GM23338 (cell line): ENCODE data around the gene OR4K2. TPM values are rescaled to one million over a fixed set of nuclear protein-coding genes. Genes with fewer than 3 reads are reported as not detected.

Experiments used
- ATAC-seq: fragments of 200-7000 bp; cut with Tn5 transposase; 3 replicates; pipeline ENCODE4 v1.9.1; 2020
- DNase-seq: peaks from one replicate; pipeline ENCODE4 v3.0.0-alpha.2; 2015; ENCODE audit warnings: low spot score
- H2AFZ ChIP-seq: fragments of 200-600 bp; sonication (generic); 2 replicates; pipeline ENCODE4 v1.8.0; 2016; ENCODE audit warnings: antibody characterized with exemption, mild to moderate bottlenecking, moderate library complexity
- H3F3A ChIP-seq: fragments of 200-600 bp; sonication (generic); replicated peaks from 2 replicates; pipeline ENCODE4 v1.8.0; 2017; ENCODE audit warnings: antibody characterized with exemption, mixed run types, low read depth
- H3K27ac ChIP-seq: fragments of 200-600 bp; sonication (generic); 2 replicates; pipeline ENCODE4 v1.6.1; 2016; ENCODE audit warnings: low read depth
- H3K27me3 ChIP-seq: fragments of 200-600 bp; sonication (generic); 2 replicates; pipeline ENCODE4 v1.8.0; 2016; ENCODE audit warnings: mild to moderate bottlenecking, mixed run types, moderate library complexity; ENCODE audit not compliant: insufficient read depth
- H3K36me3 ChIP-seq: fragments of 200-600 bp; sonication (generic); 2 replicates; pipeline ENCODE4 v1.8.0; 2016; ENCODE audit warnings: mild to moderate bottlenecking; ENCODE audit not compliant: insufficient read depth
- H3K4me1 ChIP-seq: fragments of 200-600 bp; sonication (generic); 2 replicates; pipeline ENCODE4 v1.8.0; 2016; ENCODE audit warnings: mild to moderate bottlenecking, moderate library complexity; ENCODE audit not compliant: insufficient read depth
- H3K4me2 ChIP-seq: fragments of 200-600 bp; sonication (generic); 2 replicates; pipeline ENCODE4 v1.7.1; 2017; ENCODE audit warnings: mixed run types
- H3K4me3 ChIP-seq: fragments of 200-600 bp; sonication (generic); 2 replicates; pipeline ENCODE4 v1.6.1; 2016; ENCODE audit warnings: mixed run types
- H3K79me2 ChIP-seq: fragments of 200-600 bp; sonication (generic); replicated peaks from 2 replicates; pipeline ENCODE4 v1.8.0; 2017; ENCODE audit warnings: mild to moderate bottlenecking; ENCODE audit not compliant: insufficient read depth
- H3K9me2 ChIP-seq: fragments of 200-600 bp; sonication (generic); 2 replicates; pipeline ENCODE4 v1.8.0; 2017; ENCODE audit not compliant: insufficient read depth
- H4K20me1 ChIP-seq: fragments of 200-600 bp; sonication (generic); replicated peaks from 2 replicates; pipeline ENCODE4 v1.8.0; 2017; ENCODE audit warnings: mild to moderate bottlenecking; ENCODE audit not compliant: insufficient read depth
- H3K27ac Mint-ChIP-seq: 2 replicates; pipeline ENCODE4 v1.8.0; 2020; ENCODE audit warnings: inconsistent platforms, mild to moderate bottlenecking, moderate library complexity, mixed read lengths
- H3K27me3 Mint-ChIP-seq: 3 replicates; pipeline ENCODE4 v1.8.0; 2022; ENCODE audit warnings: low read depth, mild to moderate bottlenecking, moderate library complexity, mixed read lengths, inconsistent platforms; ENCODE audit not compliant: insufficient read depth, poor library complexity
- H3K36me3 Mint-ChIP-seq: 3 replicates; pipeline ENCODE4 v1.8.0; 2021; ENCODE audit warnings: low read depth, mild to moderate bottlenecking, inconsistent platforms, moderate library complexity, mixed read lengths
- H3K4me1 Mint-ChIP-seq: 3 replicates; pipeline ENCODE4 v1.8.0; 2020; ENCODE audit warnings: mild to moderate bottlenecking, inconsistent platforms, mixed read lengths
- H3K4me3 Mint-ChIP-seq: 3 replicates; pipeline ENCODE4 v1.8.0; 2021; ENCODE audit warnings: moderate library complexity, mild to moderate bottlenecking, inconsistent platforms, mixed read lengths
- H3K9me3 Mint-ChIP-seq: 3 replicates; pipeline ENCODE4 v1.8.0; 2020; ENCODE audit warnings: moderate library complexity, mild to moderate bottlenecking, inconsistent platforms, mixed read lengths
- CREB1 ChIP-seq: fragments of 250-450 bp; sonication (Bioruptor Pico); IDR thresholded peaks from 2 replicates; pipeline ENCODE4 v1.5.0; 2020; ENCODE audit warnings: low read depth, mild to moderate bottlenecking, moderate library complexity
- STAT1 ChIP-seq: IDR thresholded peaks from one replicate; pipeline ENCODE4 v1.6.1; 2016; ENCODE audit warnings: antibody characterized with exemption; ENCODE audit not compliant: unreplicated experiment
- ZNF114 ChIP-seq: fragments of 250-450 bp; sonication (Bioruptor Pico); IDR thresholded peaks from 2 replicates; pipeline ENCODE4 v1.5.0; 2020; ENCODE audit warnings: mild to moderate bottlenecking, moderate library complexity
- polyA plus RNA-seq: library from polyadenylated mRNA; unstranded; fragments of >200 nt; fragmentation: Nextera tagmentation; extraction: Ambion mirVana; gene quantifications from 2 replicates; pipeline ENCODE4 v1.2.1, GENCODE V29; 2016
- total RNA-seq: library from RNA; depleted of rRNA; stranded (reverse); fragments of >200 nt; shearing (Covaris generic); gene quantifications from 2 replicates; pipeline ENCODE4 v1.2.3, GENCODE V29; 2014
- TF ChIP-seq, protein P1 (sequence below): fragments of 250-450 bp; sonication (Bioruptor Pico); IDR thresholded peaks from 2 replicates; pipeline ENCODE4 v1.5.0; 2020; ENCODE audit warnings: mild to moderate bottlenecking, moderate library complexity
- TF ChIP-seq, protein P2 (sequence below): IDR thresholded peaks from one replicate; pipeline ENCODE4 v1.6.1; 2018; ENCODE audit warnings: antibody characterized with exemption; ENCODE audit not compliant: unreplicated experiment
- TF ChIP-seq, protein P3 (sequence below), 2 experiments: fragments of 200-600 bp in 1 of 2; sonication (generic) in 1 of 2; conservative IDR thresholded peaks; 2 replicates each; pipeline versions ENCODE4 v1.5.1 to v1.6.1; 2016 to 2017; ENCODE audit warnings: antibody characterized with exemption in 2 of 2, low read depth in 2 of 2, mild to moderate bottlenecking in 2 of 2, moderate library complexity in 1 of 2

The OR4K2 gene
- total and polyA plus RNA-seq, 2 experiments from 2014 or later = not detected

DNA sequence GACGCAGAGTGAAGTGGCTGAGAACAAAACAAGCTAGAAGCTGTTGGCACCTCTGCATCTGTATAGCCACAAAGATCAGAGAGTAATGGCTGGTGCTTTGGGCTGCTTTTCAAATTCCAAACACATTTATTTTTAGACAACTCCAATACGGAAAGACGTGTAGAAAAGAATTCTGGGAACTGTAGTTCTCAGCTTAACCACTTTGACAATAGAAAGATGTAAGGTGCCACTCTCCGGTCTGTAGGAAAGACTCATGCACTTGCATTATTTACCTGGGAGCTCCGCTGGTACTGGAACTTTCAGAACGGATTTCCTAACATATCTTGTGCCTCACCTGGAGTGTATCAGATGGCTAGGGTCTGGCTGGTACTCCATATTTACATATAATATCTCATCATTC lies 1.8 kb upstream of the OR4K2 start (continued):
- TF ChIP-seq, protein P1, sequence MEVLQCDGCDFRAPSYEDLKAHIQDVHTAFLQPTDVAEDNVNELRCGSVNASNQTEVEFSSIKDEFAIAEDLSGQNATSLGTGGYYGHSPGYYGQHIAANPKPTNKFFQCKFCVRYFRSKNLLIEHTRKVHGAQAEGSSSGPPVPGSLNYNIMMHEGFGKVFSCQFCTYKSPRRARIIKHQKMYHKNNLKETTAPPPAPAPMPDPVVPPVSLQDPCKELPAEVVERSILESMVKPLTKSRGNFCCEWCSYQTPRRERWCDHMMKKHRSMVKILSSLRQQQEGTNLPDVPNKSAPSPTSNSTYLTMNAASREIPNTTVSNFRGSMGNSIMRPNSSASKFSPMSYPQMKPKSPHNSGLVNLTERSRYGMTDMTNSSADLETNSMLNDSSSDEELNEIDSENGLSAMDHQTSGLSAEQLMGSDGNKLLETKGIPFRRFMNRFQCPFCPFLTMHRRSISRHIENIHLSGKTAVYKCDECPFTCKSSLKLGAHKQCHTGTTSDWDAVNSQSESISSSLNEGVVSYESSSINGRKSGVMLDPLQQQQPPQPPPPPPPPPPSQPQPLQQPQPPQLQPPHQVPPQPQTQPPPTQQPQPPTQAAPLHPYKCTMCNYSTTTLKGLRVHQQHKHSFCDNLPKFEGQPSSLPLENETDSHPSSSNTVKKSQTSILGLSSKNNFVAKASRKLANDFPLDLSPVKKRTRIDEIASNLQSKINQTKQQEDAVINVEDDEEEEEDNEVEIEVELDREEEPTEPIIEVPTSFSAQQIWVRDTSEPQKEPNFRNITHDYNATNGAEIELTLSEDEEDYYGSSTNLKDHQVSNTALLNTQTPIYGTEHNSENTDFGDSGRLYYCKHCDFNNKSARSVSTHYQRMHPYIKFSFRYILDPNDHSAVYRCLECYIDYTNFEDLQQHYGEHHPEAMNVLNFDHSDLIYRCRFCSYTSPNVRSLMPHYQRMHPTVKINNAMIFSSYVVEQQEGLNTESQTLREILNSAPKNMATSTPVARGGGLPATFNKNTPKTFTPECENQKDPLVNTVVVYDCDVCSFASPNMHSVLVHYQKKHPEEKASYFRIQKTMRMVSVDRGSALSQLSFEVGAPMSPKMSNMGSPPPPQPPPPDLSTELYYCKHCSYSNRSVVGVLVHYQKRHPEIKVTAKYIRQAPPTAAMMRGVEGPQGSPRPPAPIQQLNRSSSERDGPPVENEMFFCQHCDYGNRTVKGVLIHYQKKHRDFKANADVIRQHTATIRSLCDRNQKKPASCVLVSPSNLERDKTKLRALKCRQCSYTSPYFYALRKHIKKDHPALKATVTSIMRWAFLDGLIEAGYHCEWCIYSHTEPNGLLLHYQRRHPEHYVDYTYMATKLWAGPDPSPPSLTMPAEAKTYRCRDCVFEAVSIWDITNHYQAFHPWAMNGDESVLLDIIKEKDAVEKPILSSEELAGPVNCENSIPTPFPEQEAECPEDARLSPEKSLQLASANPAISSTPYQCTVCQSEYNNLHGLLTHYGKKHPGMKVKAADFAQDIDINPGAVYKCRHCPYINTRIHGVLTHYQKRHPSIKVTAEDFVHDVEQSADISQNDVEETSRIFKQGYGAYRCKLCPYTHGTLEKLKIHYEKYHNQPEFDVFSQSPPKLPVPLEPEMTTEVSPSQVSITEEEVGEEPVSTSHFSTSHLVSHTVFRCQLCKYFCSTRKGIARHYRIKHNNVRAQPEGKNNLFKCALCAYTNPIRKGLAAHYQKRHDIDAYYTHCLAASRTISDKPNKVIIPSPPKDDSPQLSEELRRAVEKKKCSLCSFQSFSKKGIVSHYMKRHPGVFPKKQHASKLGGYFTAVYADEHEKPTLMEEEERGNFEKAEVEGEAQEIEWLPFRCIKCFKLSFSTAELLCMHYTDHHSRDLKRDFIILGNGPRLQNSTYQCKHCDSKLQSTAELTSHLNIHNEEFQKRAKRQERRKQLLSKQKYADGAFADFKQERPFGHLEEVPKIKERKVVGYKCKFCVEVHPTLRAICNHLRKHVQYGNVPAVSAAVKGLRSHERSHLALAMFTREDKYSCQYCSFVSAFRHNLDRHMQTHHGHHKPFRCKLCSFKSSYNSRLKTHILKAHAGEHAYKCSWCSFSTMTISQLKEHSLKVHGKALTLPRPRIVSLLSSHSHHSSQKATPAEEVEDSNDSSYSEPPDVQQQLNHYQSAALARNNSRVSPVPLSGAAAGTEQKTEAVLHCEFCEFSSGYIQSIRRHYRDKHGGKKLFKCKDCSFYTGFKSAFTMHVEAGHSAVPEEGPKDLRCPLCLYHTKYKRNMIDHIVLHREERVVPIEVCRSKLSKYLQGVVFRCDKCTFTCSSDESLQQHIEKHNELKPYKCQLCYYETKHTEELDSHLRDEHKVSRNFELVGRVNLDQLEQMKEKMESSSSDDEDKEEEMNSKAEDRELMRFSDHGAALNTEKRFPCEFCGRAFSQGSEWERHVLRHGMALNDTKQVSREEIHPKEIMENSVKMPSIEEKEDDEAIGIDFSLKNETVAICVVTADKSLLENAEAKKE = no peak
- TF ChIP-seq STAT1 (no peak), CREB1 (no peak)
- TF ChIP-seq, protein P2, sequence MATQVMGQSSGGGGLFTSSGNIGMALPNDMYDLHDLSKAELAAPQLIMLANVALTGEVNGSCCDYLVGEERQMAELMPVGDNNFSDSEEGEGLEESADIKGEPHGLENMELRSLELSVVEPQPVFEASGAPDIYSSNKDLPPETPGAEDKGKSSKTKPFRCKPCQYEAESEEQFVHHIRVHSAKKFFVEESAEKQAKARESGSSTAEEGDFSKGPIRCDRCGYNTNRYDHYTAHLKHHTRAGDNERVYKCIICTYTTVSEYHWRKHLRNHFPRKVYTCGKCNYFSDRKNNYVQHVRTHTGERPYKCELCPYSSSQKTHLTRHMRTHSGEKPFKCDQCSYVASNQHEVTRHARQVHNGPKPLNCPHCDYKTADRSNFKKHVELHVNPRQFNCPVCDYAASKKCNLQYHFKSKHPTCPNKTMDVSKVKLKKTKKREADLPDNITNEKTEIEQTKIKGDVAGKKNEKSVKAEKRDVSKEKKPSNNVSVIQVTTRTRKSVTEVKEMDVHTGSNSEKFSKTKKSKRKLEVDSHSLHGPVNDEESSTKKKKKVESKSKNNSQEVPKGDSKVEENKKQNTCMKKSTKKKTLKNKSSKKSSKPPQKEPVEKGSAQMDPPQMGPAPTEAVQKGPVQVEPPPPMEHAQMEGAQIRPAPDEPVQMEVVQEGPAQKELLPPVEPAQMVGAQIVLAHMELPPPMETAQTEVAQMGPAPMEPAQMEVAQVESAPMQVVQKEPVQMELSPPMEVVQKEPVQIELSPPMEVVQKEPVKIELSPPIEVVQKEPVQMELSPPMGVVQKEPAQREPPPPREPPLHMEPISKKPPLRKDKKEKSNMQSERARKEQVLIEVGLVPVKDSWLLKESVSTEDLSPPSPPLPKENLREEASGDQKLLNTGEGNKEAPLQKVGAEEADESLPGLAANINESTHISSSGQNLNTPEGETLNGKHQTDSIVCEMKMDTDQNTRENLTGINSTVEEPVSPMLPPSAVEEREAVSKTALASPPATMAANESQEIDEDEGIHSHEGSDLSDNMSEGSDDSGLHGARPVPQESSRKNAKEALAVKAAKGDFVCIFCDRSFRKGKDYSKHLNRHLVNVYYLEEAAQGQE = no peak

DNA sequence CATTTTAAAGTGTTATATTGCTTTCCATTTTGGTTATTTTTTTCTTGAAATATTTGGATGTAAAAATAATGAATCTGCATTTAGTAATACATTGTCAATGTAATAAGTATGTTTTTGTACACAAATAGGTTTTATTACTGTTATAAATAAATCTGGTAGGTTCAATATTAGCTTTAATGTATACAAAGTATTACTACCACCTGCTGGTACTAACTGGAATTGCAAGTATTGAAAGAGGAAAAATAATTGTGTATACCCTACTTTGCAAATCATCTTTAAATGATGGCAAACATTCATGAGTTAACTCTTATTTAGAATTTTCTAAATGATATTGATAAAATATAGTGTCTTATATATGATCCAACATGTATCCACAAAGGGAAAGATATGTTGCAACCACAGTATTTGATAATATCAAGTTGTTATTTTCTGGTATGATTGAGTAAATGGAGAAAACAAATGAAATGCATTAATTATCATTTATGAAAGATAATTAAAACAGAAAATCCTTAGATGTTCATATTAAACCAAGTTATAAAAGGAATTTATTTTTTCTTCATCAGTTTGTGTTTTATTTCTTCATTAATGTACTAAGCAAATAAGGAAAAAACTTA lies 3.2 kb downstream of the OR4K2 start:
- peak; percentile 58 for DNase-seq
- no peak for TF ChIP-seq ZNF114 (CRISPR knock-in tag)
- TF ChIP-seq, protein P3, sequence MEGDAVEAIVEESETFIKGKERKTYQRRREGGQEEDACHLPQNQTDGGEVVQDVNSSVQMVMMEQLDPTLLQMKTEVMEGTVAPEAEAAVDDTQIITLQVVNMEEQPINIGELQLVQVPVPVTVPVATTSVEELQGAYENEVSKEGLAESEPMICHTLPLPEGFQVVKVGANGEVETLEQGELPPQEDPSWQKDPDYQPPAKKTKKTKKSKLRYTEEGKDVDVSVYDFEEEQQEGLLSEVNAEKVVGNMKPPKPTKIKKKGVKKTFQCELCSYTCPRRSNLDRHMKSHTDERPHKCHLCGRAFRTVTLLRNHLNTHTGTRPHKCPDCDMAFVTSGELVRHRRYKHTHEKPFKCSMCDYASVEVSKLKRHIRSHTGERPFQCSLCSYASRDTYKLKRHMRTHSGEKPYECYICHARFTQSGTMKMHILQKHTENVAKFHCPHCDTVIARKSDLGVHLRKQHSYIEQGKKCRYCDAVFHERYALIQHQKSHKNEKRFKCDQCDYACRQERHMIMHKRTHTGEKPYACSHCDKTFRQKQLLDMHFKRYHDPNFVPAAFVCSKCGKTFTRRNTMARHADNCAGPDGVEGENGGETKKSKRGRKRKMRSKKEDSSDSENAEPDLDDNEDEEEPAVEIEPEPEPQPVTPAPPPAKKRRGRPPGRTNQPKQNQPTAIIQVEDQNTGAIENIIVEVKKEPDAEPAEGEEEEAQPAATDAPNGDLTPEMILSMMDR (conservative IDR thresholded peaks at IDR 0.05; ENCODE audit: low read depth in 2 of 2) = peak in 1 of 2 experiments; percentile 97; a peak in 2 of 4 replicates
- Histone ChIP-seq H3K27ac (no peak overlapping the region), H3K4me1 (no peaks in the 10 kb centered on the region), H3K9me2 (no peaks in the 10 kb centered on the region), H3K79me2 (no peaks in the 10 kb centered on the region), H3K36me3 (peaks cover 28% of the 10 kb centered on the region), H3K27me3 (no peaks in the 10 kb centered on the region), H2AFZ (no peak overlapping the region), H3F3A (no peaks in the 10 kb centered on the region), H3K4me2 (no peak overlapping the region), H3K4me3 (no peak overlapping the region), H4K20me1 (no peaks in the 10 kb centered on the region)
- Mint-ChIP-seq H3K4me3 (no peak overlapping the region), H3K4me1 (no peaks in the 10 kb centered on the region), H3K9me3 (no peaks in the 10 kb centered on the region; the same call in 1 of the 3 replicates), H3K27me3 (peaks cover 5% of the 10 kb centered on the region), H3K27ac (no peak overlapping the region), H3K36me3 (peaks cover 23% of the 10 kb centered on the region)
- ATAC-seq = no peak
